OCI-LY3 (cell line): Measurements from ENCODE around the gene TAS2R14.

Experiments used
- CTCF ChIP-seq: fragments of 200-600, 300-600 bp; sonication (generic); IDR thresholded peaks from 2 replicates; pipeline ENCODE4 v1.5.1; 2014; ENCODE audit warnings: antibody characterized with exemption, low read length, low read depth
- EZH2phosphoT487 ChIP-seq: fragments of 200-600 bp; shearing (Covaris generic); IDR thresholded peaks from 2 replicates; pipeline ENCODE4 v1.6.1; 2018; ENCODE audit warnings: antibody characterized with exemption, mixed run types, low read depth

GRCh38 chr12:10941916-10942607 lies 3.0 kb upstream of the TAS2R14 start:
- TF ChIP-seq CTCF (no peak), EZH2phosphoT487 (no peak)
